ENCODE results near the gene SLC16A5.

- TF ChIP-seq CTCF (IDR thresholded peaks at IDR 0.05; ENCODE audit: borderline replicate concordance, extremely low read depth, low read length, poor library complexity, severe bottlenecking) (no peak), EZH2 (IDR thresholded peaks at IDR 0.05; ENCODE audit: borderline replicate concordance, low read depth, low read length, severe bottlenecking) (no peak)
Observed at GRCh38 chr17:75049057-75049456, 38.7 kb upstream of the SLC16A5 start.

Measured in DND-41 (cell line).